Measurements from ENCODE around the gene CORO2A. TPM values are rescaled to one million over a fixed set of nuclear protein-coding genes. Genes with fewer than 3 reads are reported as not detected.

The CORO2A gene
- total RNA-seq, 1 donor from 2014 or later: 2.4 TPM

DNA sequence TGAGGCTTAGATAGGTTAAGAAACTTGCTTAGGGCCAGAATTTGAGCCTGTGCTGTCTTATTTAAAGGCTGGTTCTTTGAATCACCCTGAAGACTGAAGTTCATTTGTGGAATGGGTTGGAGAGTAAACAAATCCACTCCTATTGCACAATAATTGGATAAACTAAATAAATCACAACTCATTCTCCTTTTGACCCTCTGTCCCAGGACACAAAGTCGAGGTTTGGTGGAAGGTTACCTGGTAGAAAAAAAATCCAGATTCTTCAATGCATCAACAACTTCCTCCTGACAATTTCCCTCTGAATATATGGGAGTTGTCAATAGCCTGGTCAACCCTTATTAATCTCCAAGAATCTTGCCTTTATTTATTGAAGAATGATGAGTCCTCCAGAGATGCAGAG, 34.1 kb upstream of the CORO2A start:
- H2AFZ ChIP-seq (replicated peaks): no peak overlapping the region
- no peaks in the 10 kb centered on the region for H3K36me3 ChIP-seq
- H3K9ac ChIP-seq: no peak overlapping the region
- no peaks in the 10 kb centered on the region for H3F3A ChIP-seq (ENCODE audit: low read depth)
- Mint-ChIP-seq H3K4me3 (no peak overlapping the region), H3K27me3 (ENCODE audit: insufficient read depth, low read depth) (peaks cover 5% of the 10 kb centered on the region), H3K36me3 (no peaks in the 10 kb centered on the region), H3K9me3 (no peaks in the 10 kb centered on the region), H3K4me1 (peaks cover 23% of the 10 kb centered on the region), H3K27ac (no peak overlapping the region)
- no peak for TF ChIP-seq EZH2phosphoT487 (IDR thresholded peaks at IDR 0.05)
- TF ChIP-seq, protein P1, sequence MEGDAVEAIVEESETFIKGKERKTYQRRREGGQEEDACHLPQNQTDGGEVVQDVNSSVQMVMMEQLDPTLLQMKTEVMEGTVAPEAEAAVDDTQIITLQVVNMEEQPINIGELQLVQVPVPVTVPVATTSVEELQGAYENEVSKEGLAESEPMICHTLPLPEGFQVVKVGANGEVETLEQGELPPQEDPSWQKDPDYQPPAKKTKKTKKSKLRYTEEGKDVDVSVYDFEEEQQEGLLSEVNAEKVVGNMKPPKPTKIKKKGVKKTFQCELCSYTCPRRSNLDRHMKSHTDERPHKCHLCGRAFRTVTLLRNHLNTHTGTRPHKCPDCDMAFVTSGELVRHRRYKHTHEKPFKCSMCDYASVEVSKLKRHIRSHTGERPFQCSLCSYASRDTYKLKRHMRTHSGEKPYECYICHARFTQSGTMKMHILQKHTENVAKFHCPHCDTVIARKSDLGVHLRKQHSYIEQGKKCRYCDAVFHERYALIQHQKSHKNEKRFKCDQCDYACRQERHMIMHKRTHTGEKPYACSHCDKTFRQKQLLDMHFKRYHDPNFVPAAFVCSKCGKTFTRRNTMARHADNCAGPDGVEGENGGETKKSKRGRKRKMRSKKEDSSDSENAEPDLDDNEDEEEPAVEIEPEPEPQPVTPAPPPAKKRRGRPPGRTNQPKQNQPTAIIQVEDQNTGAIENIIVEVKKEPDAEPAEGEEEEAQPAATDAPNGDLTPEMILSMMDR (IDR thresholded peaks at IDR 0.05): no peak
- no peak for TF ChIP-seq EZH2 (IDR thresholded peaks at IDR 0.05)
- H3K4me2 ChIP-seq: no peak overlapping the region
- no peaks in the 10 kb centered on the region for H4K20me1 ChIP-seq (ENCODE audit: low read depth)
- no peaks in the 10 kb centered on the region for H3K79me2 ChIP-seq (ENCODE audit: low read depth)
- H3K4me3 ChIP-seq: no peak overlapping the region
- H3K9me3 ChIP-seq (ENCODE audit: low read depth): no peaks in the 10 kb centered on the region
- DNase-seq (ENCODE audit: low spot score): no peak
- no peak overlapping the region for H3K27ac ChIP-seq
- no peaks in the 10 kb centered on the region for H3K4me1 ChIP-seq
- H3K27me3 ChIP-seq: no peaks in the 10 kb centered on the region

DNA sequence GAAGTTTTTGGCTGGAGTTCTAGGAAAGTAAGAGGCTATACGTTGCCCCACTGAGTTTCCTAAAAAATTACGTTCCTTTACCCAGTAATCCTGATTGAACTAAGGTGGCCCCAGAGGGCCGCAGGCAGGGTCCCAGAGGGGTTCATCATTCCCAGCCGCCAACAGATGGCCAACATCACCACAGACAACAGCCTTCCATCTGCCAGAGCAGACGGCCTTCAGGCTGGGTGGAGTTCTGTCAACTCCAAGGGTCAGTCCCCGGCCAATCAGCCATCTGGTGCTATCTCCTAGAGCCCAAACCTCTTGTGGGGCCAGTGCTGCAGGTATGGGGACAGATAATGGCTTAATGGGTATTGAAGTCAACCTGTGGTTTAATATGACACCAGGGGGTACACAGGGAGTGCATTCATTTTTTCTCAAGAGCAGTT, 32.6 kb upstream of the CORO2A start:
- Mint-ChIP-seq H3K4me3 (no peak overlapping the region), H3K36me3 (no peaks in the 10 kb centered on the region)
- DNase-seq (ENCODE audit: low spot score): no peak

DNA sequence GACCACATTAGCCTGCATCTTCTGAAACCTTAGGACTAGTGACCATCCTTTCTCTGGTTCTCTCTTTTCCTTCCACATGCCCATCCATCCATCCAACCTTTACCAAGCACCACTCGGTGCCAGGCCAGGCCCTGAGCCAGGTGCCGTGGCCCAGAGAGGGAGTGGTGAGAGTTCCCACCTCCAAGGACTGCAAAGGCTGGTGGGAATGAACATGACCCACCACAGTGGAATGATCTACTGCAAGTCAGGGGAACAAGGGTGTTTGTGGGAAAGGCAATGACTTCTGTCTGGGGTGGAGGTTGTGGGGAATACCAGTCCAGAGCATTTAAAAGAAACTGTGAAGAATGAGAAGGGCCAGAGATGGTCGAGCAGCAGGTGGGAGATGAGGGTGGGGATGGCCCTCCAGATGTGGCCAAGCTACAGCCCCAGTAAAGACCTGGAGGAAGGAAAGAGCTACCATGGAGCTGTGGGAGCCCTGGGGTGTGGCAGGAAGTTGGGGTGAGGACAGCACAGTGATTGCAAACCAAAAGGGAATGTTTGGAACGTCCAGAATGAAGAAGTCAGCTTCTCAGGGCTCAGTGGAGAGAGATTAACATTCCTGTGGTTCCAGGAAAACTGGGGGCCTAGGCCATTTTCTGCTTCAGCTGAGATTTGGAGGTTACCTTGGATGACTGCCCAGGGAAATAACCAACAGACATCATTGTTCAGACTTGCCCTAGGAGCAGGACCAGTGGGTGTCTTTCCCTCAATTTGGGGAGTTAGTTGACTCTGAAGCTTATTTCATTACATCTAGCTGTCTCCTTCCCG, 30.7 kb upstream of the CORO2A start:
- H3F3A ChIP-seq (ENCODE audit: low read depth): peaks cover 6% of the 10 kb centered on the region
- no peaks in the 10 kb centered on the region for H3K36me3 ChIP-seq
- no peak overlapping the region for H3K4me3 ChIP-seq
- no peaks in the 10 kb centered on the region for H3K79me2 ChIP-seq (ENCODE audit: low read depth)
- no peak for DNase-seq (ENCODE audit: low spot score)
- Mint-ChIP-seq H3K4me3 (no peak overlapping the region), H3K27ac (no peak overlapping the region), H3K36me3 (no peaks in the 10 kb centered on the region), H3K9me3 (no peaks in the 10 kb centered on the region), H3K4me1 (peaks cover 34% of the 10 kb centered on the region), H3K27me3 (ENCODE audit: insufficient read depth, low read depth) (peaks cover 2% of the 10 kb centered on the region)
- H3K27ac ChIP-seq: no peak overlapping the region
- no peak for TF ChIP-seq EZH2phosphoT487 (IDR thresholded peaks at IDR 0.05)
- no peak for TF ChIP-seq EZH2 (IDR thresholded peaks at IDR 0.05)
- TF ChIP-seq, protein P1 (IDR thresholded peaks at IDR 0.05): no peak
- H4K20me1 ChIP-seq (ENCODE audit: low read depth): no peaks in the 10 kb centered on the region
- H2AFZ ChIP-seq (replicated peaks): no peak overlapping the region
- H3K27me3 ChIP-seq: no peaks in the 10 kb centered on the region
- no peak overlapping the region for H3K4me2 ChIP-seq
- H3K9me3 ChIP-seq (ENCODE audit: low read depth): no peaks in the 10 kb centered on the region
- peaks cover 7% of the 10 kb centered on the region for H3K4me1 ChIP-seq
- no peak overlapping the region for H3K9ac ChIP-seq

More for the DNA sequence above, 32.6 kb upstream of the CORO2A start:
- Histone ChIP-seq H3K27ac (no peak overlapping the region), H3F3A (ENCODE audit: low read depth) (no peaks in the 10 kb centered on the region), H3K36me3 (no peaks in the 10 kb centered on the region), H4K20me1 (ENCODE audit: low read depth) (no peaks in the 10 kb centered on the region), H3K9me3 (ENCODE audit: low read depth) (no peaks in the 10 kb centered on the region), H3K4me1 (no peaks in the 10 kb centered on the region), H3K4me3 (no peak overlapping the region), H3K79me2 (ENCODE audit: low read depth) (no peaks in the 10 kb centered on the region), H3K9ac (no peak overlapping the region), H3K4me2 (no peak overlapping the region), H2AFZ (replicated peaks) (no peak overlapping the region), H3K27me3 (no peaks in the 10 kb centered on the region)
- peaks cover 25% of the 10 kb centered on the region for H3K4me1 Mint-ChIP-seq
- no peaks in the 10 kb centered on the region for H3K9me3 Mint-ChIP-seq
- H3K27me3 Mint-ChIP-seq (ENCODE audit: insufficient read depth, low read depth): peaks cover 5% of the 10 kb centered on the region
- H3K27ac Mint-ChIP-seq: no peak overlapping the region
- TF ChIP-seq, protein P1 (IDR thresholded peaks at IDR 0.05): no peak

All from neural progenitor cell (in vitro differentiated cells).